HG03095 (cell line): ENCODE measurements around the gene SNAPC2.

ENCODE experiments used
- ATAC-seq: cut with Tn5 transposase; IDR thresholded peaks from one replicate; pipeline ENCODE4 v1.9.1; 2021; ENCODE audit warnings: moderate library complexity; ENCODE audit not compliant: unreplicated experiment

SNAPC2 gene

DNA sequence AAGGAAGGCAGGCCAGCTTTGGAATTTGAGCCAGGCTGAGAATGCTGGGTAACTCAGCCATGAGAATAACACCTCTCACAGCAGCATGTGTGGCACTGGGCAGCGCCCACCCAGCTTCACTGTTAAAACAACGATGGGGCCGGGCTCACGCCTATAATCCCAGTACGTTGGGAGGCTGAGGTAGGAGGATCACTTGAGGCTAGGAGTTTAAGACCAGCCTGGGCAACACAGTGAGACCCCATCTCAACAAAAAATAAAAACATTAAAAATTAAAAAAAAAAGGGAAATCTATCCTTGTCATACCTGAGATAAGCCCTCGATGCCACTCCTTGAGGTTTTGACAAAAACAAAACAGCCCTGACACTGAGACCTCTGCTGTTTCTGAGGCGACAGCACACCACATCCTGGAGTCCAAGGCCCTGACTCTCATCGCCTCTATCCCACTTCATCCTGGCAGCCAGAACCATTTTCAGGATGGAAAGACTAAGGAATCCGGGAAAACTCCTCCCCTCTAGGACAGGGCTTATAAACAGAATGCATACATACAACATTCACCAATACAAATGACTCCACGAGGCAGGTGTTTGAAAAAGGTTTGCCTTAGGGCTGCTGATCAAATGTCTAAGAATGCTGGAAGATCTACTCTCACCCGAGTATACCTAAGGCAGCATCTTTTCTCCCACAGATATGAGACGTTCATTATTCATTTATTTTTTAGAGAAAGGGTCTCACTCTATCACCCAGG lies 46.0 kb downstream of the SNAPC2 start:
- no peak for ATAC-seq

DNA sequence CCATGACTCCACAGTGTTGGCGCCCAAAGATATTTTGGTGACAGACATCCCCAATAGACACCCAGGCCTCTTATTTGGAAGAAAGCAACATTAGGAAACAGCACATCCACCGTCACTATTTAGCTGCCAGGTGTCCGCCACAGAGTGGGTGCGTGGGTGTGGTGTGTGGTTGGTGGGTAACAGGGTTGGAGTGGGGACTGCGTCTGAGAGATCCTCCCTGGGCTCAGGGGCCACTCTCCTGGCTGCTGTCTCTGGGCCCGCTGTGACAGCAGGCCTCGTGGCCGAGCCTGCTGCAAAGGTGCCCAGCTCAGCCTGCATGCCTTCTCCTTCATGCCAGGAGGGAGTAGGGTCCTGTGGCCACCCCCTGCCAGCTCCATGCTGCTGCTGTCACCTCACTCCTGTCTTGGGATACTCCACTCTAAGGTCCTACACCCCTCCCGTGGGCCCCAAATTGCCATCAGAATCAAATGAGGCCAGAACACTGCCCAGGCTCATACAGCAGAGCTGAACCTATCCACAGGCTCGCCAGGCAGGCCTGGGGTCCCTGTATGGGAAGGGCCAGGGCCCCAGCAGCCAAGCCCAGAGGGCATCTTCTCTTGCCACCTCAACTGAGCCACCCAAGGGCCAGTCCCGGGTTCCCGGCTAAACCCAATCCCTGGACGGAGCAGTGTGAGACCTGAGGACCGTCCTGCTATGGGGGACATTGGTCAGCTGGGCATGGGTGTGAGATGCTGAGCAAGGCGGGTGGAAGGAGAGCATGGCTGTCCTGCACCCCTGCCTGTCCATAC lies 48.1 kb downstream of the SNAPC2 start:
- no peak for ATAC-seq

DNA sequence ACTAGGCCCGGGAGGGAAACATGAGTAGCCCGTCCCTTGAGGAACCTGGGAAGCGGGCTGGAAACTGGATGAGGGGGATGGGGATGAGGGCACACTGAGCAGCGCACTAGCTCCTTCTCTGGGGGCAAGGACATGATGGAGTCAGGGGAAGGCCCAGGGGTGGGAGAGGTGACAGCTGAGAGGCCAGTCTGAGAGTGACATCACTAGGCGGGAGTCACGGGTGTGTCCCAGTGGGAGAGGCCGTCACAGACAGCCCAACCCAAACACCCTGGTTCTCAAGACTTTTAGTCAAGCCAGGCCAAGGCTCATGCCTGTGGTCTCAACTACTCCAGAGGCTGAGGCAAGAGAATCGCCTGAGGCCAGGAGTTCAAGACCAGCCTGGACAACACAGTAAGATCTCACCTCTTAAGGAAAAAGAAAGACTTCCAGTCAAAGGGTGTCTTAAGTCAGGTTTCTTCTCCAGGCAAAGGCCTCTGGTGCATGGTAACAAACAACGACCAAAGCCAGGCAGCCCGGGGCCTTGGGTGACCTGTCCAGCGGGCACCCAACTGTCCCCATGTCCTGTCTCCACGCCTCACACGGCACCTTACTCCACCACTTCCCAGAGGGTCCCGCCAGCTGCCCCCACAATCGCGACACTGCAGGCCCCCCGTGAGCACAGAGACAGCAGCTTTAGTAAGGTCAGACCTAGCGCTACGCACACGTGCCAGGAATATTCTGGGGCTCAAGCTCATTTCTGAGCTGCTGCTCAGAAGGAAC lies 48.8 kb downstream of the SNAPC2 start:
- ATAC-seq, result no peak

DNA sequence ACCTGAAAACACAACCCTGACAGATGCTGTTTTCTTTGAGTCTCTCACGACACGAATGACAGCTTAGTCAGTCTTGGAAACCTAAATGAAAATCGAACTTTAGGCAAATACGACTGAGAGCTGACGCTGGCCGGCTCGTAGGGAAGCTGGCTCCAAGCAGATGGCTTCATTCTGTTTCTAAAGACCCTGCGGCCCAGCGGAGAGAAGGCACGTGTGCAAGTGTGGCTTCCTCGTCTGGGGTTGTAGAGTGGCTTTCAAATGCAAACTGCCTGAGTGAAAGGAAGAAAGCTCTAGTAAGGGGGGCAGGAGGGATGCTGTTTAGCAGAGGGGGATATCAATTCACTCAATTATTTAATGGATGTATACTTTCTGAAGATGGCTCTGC lies 49.4 kb downstream of the SNAPC2 start:
- no peak for ATAC-seq

DNA sequence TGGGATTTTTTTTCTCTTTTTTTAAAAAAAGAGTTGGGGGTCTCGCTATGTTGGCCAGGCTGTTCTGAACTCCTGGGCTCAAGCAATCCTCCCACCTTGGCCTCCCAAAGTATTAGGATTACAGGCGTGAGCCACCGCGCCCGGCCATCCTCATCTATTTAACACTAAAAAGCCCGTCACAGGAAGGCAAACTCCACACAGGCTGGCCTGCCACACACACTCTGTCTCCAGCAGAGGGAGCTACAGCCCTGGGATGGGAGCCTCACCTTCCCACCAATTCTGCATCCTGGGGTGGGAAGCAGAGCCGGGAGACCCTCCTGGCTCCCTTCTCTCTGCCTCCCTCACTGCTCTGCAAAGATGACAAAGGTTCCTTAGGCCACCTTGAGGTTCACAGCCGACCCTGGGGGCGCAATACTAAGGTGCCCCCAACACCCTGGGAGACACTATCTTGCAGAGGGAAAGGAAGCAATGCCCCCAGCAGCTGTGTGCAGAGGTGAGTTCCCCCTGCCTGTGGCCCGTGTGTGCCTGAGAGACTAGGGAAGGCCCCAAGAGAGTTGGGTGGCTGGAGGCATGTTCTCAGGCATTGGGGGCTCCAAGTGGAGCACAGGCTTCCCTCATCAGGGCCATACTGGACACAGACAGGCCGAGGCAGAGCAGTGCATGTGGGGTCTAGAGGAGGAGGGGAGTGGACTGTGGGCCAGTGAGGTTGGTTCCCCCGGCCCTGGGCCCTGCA lies 50.7 kb downstream of the SNAPC2 start:
- ATAC-seq, result no peak

DNA sequence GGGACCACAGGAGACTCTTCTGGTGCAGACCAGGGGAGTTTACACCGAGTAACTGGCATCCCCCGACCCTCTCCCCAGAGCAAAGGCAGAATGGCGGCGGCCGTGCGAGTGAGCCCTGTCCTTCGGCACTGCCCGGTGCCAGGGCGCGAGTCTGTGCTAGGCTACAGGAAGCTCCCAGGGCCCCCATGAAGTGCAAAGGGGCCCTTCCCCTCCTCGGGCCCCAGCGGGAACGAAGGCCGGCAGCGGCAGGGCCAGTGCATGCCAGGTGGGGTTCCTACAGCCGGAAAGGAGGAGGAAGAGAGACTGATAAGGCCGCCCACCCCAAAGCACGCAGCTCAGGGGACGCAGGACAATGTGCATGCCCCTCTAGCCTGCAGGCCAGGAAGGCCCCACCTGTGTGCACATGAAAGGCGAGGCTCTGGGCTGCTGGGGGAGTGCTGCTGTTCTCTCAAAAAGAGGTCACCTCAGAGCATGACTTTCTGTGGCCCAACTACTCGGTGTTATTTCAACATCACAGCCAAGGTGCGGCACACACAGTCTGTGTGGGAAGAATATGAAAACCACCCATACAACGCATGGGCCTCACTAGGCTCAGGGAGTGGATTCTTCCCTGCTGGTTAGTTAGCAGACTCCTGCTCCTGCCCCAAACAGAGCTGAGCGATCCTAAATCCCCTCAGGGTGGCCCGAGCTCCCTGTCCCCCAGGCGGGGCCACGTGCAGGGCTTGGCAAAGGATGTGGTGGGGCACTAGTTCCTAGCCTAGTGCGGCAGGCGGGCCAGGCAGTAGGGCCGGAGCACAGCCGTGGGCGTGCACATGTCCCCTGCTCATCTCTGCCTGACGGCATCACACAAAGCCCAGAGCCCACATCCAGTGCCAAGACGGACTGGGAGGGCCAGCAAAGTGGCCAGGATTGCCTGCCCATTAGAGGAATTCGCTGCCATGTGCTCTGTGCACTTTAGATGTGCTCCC lies 51.7 kb downstream of the SNAPC2 start:
- ATAC-seq, result no peak
